TTC549 (cell line): ENCODE results near the gene TCOF1.

ENCODE experiments used
- FAIRE-seq: peaks from 2 replicates; lab custom pipeline; 2012; peaks lifted over from hg19 to GRCh38; lab: Jason Lieb, UNC

Gene TCOF1

GRCh38 chr5:150428978-150429377 is 71.5 kb downstream of the TCOF1 start:
- FAIRE-seq, result no peak

GRCh38 chr5:150429410-150429873 is 71.9 kb downstream of the TCOF1 start:
- FAIRE-seq, result no peak

- no peak for FAIRE-seq
Observed at GRCh38 chr5:150431048-150431447, 73.6 kb downstream of the TCOF1 start.

DNA sequence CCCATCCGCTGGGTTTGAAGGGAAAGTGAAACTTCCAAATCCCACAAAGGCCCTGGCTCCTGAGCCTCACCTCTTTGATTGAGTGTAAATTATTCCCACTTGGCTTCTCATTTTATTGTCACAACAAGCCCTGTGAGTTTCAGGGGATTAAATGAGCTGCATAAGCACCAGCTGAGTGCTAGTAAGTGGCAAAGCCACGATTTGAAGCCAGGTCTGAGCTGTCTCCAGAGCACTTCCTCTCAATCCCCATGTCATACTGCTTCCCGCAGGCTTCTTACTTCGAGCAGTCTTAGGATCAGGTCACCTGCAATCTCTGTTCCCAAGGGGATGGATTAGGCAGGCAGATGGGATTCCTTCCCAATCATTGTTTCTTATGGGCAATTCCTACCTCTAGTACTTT is 74.1 kb downstream of the TCOF1 start:
- no peak for FAIRE-seq

- FAIRE-seq, result no peak
Observed at GRCh38 chr5:150434464-150434863, 77.0 kb downstream of the TCOF1 start.

- peak; percentile 15 for FAIRE-seq
Observed at GRCh38 chr5:150436141-150436680, 78.7 kb downstream of the TCOF1 start.

GRCh38 chr5:150438873-150439546 is 81.5 kb downstream of the TCOF1 start:
- FAIRE-seq, result no peak

GRCh38 chr5:150440948-150441812 is 83.7 kb downstream of the TCOF1 start:
- FAIRE-seq, result no peak

GRCh38 chr5:150441813-150442698 is 84.6 kb downstream of the TCOF1 start:
- no peak for FAIRE-seq

- FAIRE-seq, result no peak
Observed at GRCh38 chr5:150442699-150443080, 85.2 kb downstream of the TCOF1 start.

DNA sequence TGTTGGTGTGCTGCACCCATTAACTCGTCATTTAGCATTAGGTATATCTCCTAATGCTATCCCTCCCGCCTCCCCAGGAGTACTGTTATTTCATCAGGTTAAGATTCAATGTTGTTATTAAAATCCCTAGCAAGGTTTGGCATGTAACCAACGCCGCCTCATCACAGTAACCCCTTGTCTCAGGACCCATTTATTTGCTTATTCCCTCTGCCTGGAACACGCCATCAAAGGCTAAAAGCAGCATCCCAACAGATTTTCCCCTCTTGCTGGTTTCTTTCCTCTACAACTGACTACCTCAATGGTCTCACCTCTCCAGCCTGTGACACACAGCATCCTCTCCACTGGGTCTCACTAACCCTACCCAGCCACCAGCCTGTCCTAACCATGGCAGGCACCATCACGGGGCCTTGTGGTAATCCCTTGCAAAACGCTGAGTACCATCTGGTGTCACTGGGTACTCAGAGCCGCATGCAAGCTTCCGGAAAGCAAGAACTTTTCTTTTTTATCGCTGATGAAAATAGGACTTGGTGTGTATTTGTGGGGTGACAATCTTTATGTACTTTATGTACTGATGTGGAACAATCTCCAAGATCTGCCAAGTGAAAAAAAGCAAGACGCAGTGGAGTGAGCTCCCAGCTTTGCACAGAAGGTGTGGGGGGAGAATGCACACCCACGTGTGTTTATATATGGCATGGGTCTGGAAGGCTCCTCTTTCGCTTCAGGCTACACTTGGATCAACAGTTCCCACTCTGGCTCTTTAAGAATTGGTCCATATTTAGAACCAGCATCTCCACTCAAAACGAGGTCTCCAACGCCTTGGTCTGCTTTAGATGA is 86.0 kb downstream of the TCOF1 start:
- no peak for FAIRE-seq

GRCh38 chr5:150444770-150445169 is 87.3 kb downstream of the TCOF1 start:
- no peak for FAIRE-seq

GRCh38 chr5:150446088-150446487 is 88.6 kb downstream of the TCOF1 start:
- FAIRE-seq, result no peak

GRCh38 chr5:150446583-150446982 is 89.1 kb downstream of the TCOF1 start:
- FAIRE-seq, result no peak

- no peak for FAIRE-seq
Observed at GRCh38 chr5:150447188-150447587, 89.7 kb downstream of the TCOF1 start.

DNA sequence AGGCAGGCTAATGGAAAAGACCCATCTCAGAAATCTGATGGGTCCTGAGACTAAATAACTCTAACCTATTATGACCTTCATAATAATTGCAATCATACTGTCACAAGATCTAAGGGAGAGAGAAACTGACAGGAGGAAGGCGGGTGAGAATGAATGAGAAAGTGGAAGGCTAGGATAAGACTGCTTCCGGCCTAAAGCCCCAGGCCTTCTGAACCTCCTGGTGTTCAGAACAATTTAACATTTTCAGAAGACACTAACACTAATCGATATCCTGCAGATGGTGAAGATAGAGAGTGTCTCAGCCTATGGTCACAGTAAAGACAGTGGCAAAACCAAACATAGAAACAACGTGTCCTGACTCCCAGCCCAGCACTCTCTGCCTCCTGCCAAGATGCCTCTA is 90.8 kb downstream of the TCOF1 start:
- no peak for FAIRE-seq

DNA sequence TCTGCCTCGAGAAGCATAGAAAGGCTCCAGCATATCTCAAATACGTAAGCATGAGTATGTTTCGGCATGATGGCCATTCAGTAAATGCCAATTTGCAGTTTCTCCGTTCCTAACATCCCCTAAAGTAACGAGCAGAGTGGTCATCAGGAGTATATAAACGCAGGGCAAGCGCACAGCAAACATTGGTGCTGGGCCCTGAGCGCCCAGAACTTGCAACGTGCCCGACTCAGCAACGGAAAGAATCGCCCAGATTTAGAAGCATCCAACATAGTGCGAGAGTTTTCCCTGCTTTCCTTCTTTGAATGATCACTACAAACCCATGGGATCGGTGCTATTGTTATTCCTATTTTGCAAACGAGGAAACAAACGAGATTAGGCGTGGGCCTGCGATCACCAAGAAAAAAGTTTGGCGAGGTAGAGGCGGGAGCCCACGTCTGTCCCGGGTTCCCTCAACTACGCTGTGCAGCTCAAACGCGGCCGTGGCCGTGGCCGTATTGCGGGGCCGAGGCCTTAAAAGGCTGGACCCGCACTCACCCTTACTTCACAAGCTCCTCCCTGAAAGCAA is 91.5 kb downstream of the TCOF1 start:
- no peak for FAIRE-seq
